BJ (cell line): ENCODE measurements around the gene KANK3. TPM values are rescaled to one million over a fixed set of nuclear protein-coding genes. Genes with fewer than 3 reads are reported as not detected.

Source experiments
- CTCF ChIA-PET: fragments of 350-600 bp; formaldehyde crosslinking; extraction: SDS; loops from one replicate; lab custom pipeline; 2021; ENCODE audit warnings: antibody characterized with exemption, inconsistent platforms; lab: Yijun Ruan, JAX
- POLR2A ChIA-PET: fragments of 300-600 bp; sonication (Branson Sonifier 250); formaldehyde crosslinking; extraction: SDS; loops from one replicate; lab custom pipeline; 2021; ENCODE audit warnings: antibody characterized with exemption; lab: Charles Lee
- DNase-seq: peaks from one replicate; pipeline ENCODE4 v3.0.0-alpha.2; 2011; ENCODE audit warnings: low read depth
- H3K27me3 ChIP-seq: 2 replicates; pipeline ENCODE4 v1.6.0; 2011; ENCODE audit warnings: low read length; ENCODE audit not compliant: control insufficient read depth, insufficient read depth
- H3K36me3 ChIP-seq: 2 replicates; pipeline ENCODE4 v1.5.1; 2011; ENCODE audit warnings: low read length; ENCODE audit not compliant: control insufficient read depth, insufficient read depth
- H3K4me3 ChIP-seq: 2 replicates; pipeline ENCODE4 v1.5.1; 2011; ENCODE audit warnings: low read depth, mild to moderate bottlenecking, control low read depth, low read length
- CTCF ChIP-seq: IDR thresholded peaks from 2 replicates; pipeline ENCODE4 v1.5.1; 2011; ENCODE audit warnings: low read depth, mild to moderate bottlenecking, control low read depth, inconsistent platforms, low read length, moderate library complexity; ENCODE audit not compliant: insufficient read depth
- polyA plus RNA-seq: library from polyadenylated mRNA; depleted of rRNA; stranded (reverse); fragments of >200 nt; gene quantifications from 2 replicates; pipeline ENCODE4 v1.2.3, GENCODE V29; 2011

KANK3 gene
- polyA plus RNA-seq, 1 experiment = 0.02 TPM

GRCh38 chr19:8333767-8334457, 9.2 kb downstream of the KANK3 start:
- ChIA-PET POLR2A (interaction anchor here (0.6 kb wide), 1 partner anchor 111 kb away, joined by 3 read pairs; the partner anchor contains the start of gene HNRNPM), CTCF (interaction anchor here (1.1 to 1.7 kb wide), 4 partner anchors 13 to 212 kb away, joined by 3 to 6 read pairs (median 4); partner anchors contain the start of genes NDUFA7 and RPS28)

DNA sequence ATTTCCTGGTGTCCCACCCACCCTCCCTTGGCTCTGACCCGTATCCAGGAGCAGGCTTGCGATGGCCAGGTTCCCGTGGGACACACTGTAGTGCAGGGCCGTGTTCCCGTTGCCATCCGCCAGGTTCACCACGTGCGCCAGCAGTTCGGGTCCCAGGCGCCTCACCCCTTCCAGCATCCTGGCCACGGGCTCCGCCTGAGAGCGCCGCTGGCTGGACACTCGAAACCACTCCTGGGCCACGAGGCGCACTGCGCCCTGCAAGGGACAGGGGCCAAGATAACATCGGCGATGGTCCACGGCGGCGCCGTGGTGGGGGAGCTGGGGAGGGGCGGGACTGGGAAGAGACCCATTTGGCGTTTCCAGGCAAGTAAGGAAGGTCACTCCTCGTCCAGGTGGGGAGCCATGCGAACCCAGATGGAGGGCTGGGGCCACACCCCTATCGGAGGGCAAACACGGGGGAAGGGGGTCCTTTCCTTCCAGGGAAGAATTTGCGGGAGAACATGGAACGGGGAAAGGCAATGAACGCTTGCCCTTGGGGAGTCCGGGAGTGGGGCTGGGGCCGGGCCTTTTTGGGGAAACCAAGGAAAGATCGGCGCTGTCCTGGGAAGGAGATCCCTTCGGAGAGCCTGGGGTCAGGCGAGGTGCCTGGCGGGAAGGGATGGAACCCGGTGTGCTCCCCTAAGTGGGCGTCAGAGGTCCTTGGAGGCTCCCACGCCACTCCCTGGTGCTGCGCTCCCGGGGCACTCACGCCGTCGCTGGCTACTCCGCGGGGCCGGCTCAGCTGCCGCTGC, 9.9 kb downstream of the KANK3 start:
- Histone ChIP-seq H3K36me3 (no peaks in the 10 kb centered on the region), H3K4me3 (no peak overlapping the region), H3K27me3 (peaks cover 29% of the 10 kb centered on the region)
- CTCF ChIA-PET = interaction anchor here (1.1 to 1.7 kb wide), 4 partner anchors 12 to 213 kb away, joined by 3 to 6 read pairs (median 4); partner anchors contain the start of genes NDUFA7 and RPS28
- no peak for TF ChIP-seq CTCF
- DNase-seq = no peak
- POLR2A ChIA-PET = no interaction called here

More at GRCh38 chr19:8333767-8334457, 9.2 kb downstream of the KANK3 start:
- H3K27me3 ChIP-seq = peaks cover 29% of the 10 kb centered on the region
- DNase-seq = no peak
- H3K4me3 ChIP-seq = no peak overlapping the region
- no peak for TF ChIP-seq CTCF
- no peaks in the 10 kb centered on the region for H3K36me3 ChIP-seq

DNA sequence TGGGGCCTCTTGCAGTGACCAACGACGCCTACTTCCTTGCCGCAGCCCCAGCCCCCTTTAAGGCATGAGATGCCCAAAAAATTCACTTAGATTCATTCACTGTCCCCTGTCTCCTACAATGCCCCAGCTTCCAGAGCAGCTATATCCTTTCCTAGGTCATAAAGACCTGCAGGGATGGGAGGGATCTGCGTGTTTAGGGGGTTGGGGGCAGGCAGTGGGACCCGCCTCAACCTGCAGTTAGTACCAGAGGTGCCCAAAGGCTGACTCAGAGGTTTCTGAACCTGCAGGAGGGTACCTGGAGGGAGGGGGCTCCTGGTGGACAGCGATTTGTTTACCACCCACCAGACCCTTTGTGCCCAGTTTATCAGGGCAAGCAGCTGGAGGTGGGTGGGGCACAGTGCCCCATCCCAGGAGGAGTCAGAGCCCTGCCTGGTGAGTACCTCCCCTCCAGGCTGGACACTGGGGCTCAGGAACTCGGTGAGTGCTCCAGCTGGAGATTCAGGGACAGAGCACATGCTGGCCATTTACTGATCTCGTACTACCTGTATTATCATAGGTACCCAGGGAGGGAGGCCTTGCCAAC, 11.7 kb downstream of the KANK3 start:
- Histone ChIP-seq H3K27me3 (peaks cover 25% of the 10 kb centered on the region), H3K36me3 (no peaks in the 10 kb centered on the region), H3K4me3 (no peak overlapping the region)
- POLR2A ChIA-PET = no interaction called here
- CTCF ChIA-PET = interaction anchor here (1.2 kb wide), 1 partner anchor 72 kb away, joined by 3 read pairs; no protein-coding TSS in a partner anchor
- TF ChIP-seq CTCF = no peak
- DNase-seq = no peak

DNA sequence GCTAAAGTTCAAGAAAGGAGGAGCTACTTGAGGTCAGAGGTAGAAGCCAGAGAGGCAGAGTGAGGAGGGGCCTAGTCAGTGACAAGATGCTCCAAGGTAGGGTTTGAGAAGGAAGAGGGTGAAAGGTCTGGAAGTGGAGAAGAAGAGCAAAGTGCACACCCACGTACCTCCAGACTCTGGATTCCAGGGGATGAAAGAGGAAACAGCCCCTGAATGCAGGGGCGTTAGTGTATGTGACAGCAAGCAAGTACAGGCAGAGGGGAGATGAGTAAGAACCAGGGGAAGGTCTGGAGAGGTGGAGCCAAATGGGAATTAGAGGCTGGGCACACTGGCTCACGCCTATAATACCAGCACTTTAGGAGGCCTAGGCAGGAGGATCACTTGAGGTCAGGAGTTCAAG, 13.1 kb downstream of the KANK3 start:
- Histone ChIP-seq H3K27me3 (peaks cover 21% of the 10 kb centered on the region), H3K36me3 (peaks cover under 1% of the 10 kb centered on the region; the same call in 1 of the 2 replicates), H3K4me3 (no peak overlapping the region)
- POLR2A ChIA-PET = no interaction called here
- CTCF ChIA-PET = no interaction called here
- no peak for DNase-seq
- no peak for TF ChIP-seq CTCF
